ENCODE results near the gene TRPM7.
"Not testable (repeated sequence)": the region's sequence is repeated elsewhere in the genome, so short reads cannot be mapped to it uniquely, and the experiment has no call there.

The TRPM7 gene

GRCh38 chr15:50593761-50594160 lies 92.8 kb downstream of the TRPM7 start:
- no peak overlapping the region for H3K27ac ChIP-seq

GRCh38 chr15:50590288-50590687 lies 96.3 kb downstream of the TRPM7 start:
- H3K27ac ChIP-seq = no peak overlapping the region

More at GRCh38 chr15:50593761-50594160, 92.8 kb downstream of the TRPM7 start:
- no peak for DNase-seq (ENCODE audit: low read depth, low spot score)

GRCh38 chr15:50577492-50577891 lies 109.1 kb downstream of the TRPM7 start:
- DNase-seq (ENCODE audit: low read depth, low spot score) = no peak
- no peak overlapping the region for H3K27ac ChIP-seq

More at GRCh38 chr15:50590288-50590687, 96.3 kb downstream of the TRPM7 start:
- no peak for DNase-seq (ENCODE audit: low read depth, low spot score)

- DNase-seq (ENCODE audit: low read depth, low spot score) = no peak
- H3K27ac ChIP-seq = no peak overlapping the region
These were observed 110.4 kb downstream of the TRPM7 start for GRCh38 chr15:50576166-50576565.

GRCh38 chr15:50573842-50574241 lies 112.8 kb downstream of the TRPM7 start:
- not testable (repeated sequence) for DNase-seq (ENCODE audit: low read depth, low spot score); H3K27ac ChIP-seq

- H3K27ac ChIP-seq = no peak overlapping the region
- DNase-seq (ENCODE audit: low read depth, low spot score) = no peak
These were observed 122.8 kb downstream of the TRPM7 start for GRCh38 chr15:50563756-50564155.

- H3K27ac ChIP-seq = no peak overlapping the region
- DNase-seq (ENCODE audit: low read depth, low spot score) = no peak
These were observed 123.6 kb downstream of the TRPM7 start for GRCh38 chr15:50562735-50563640.

GRCh38 chr15:50558012-50558411 lies 128.6 kb downstream of the TRPM7 start:
- H3K27ac ChIP-seq = no peak overlapping the region
- no peak for DNase-seq (ENCODE audit: low read depth, low spot score)

GRCh38 chr15:50556642-50557371 lies 129.8 kb downstream of the TRPM7 start:
- no peak overlapping the region for H3K27ac ChIP-seq
- no peak for DNase-seq (ENCODE audit: low read depth, low spot score)

GRCh38 chr15:50552238-50552637 lies 134.4 kb downstream of the TRPM7 start:
- H3K27ac ChIP-seq = no peak overlapping the region
- DNase-seq (ENCODE audit: low read depth, low spot score) = no peak

GRCh38 chr15:50549326-50549725 lies 137.3 kb downstream of the TRPM7 start:
- no peak overlapping the region for H3K27ac ChIP-seq
- DNase-seq (ENCODE audit: low read depth, low spot score) = no peak

GRCh38 chr15:50546566-50546965 lies 140.0 kb downstream of the TRPM7 start, which contains the start of gene USP50:
Gene USP50 (minus strand): TSS chr15:50546666. CDS start chr15:50546525, 141 bp downstream.
- no peak within 1 kb of the TSS for H3K27ac ChIP-seq
- DNase-seq (ENCODE audit: low read depth, low spot score) = no peak

GRCh38 chr15:50544368-50544767 lies 142.2 kb downstream of the TRPM7 start:
- H3K27ac ChIP-seq = no peak overlapping the region
- no peak for DNase-seq (ENCODE audit: low read depth, low spot score)

- no peak overlapping the region for H3K27ac ChIP-seq
- no peak for DNase-seq (ENCODE audit: low read depth, low spot score)
These were observed 143.0 kb downstream of the TRPM7 start for GRCh38 chr15:50543556-50543955.

GRCh38 chr15:50542887-50543210 lies 143.7 kb downstream of the TRPM7 start:
- H3K27ac ChIP-seq = no peak overlapping the region
- DNase-seq (ENCODE audit: low read depth, low spot score) = no peak

GRCh38 chr15:50531766-50532165 lies 154.8 kb downstream of the TRPM7 start:
- no peak for DNase-seq (ENCODE audit: low read depth, low spot score)
- no peak overlapping the region for H3K27ac ChIP-seq

GRCh38 chr15:50531163-50531562 lies 155.4 kb downstream of the TRPM7 start:
- DNase-seq (ENCODE audit: low read depth, low spot score) = no peak
- no peak overlapping the region for H3K27ac ChIP-seq

GRCh38 chr15:50523851-50524251 lies 162.7 kb downstream of the TRPM7 start:
- no peak for DNase-seq (ENCODE audit: low read depth, low spot score)

GRCh38 chr15:50519740-50520425 lies 166.7 kb downstream of the TRPM7 start:
- DNase-seq (ENCODE audit: low read depth, low spot score) = no peak
- no peak overlapping the region for H3K27ac ChIP-seq

More at GRCh38 chr15:50523851-50524251, 162.7 kb downstream of the TRPM7 start:
- no peak overlapping the region for H3K27ac ChIP-seq

- DNase-seq (ENCODE audit: low read depth, low spot score) = no peak
- H3K27ac ChIP-seq = no peak overlapping the region
These were observed 173.6 kb downstream of the TRPM7 start for GRCh38 chr15:50513001-50513400.
